NT2/D1 (cell line): ENCODE results near the gene SGPL1.

Source experiments
- DNase-seq: peaks from one replicate; pipeline ENCODE4 v3.0.0-alpha.2; 2011; ENCODE audit warnings: low read depth, low spot score
- H3K27me3 ChIP-seq: 2 replicates; pipeline ENCODE4 v1.6.0; 2011; ENCODE audit warnings: mild to moderate bottlenecking; ENCODE audit not compliant: insufficient read length, insufficient read depth
- H3K36me3 ChIP-seq: 2 replicates; pipeline ENCODE4 v1.6.1; 2011; ENCODE audit warnings: mild to moderate bottlenecking, low read length, mixed read lengths; ENCODE audit not compliant: insufficient read depth, insufficient read length
- H3K4me1 ChIP-seq: 2 replicates; pipeline ENCODE4 v1.5.1; 2011; ENCODE audit not compliant: insufficient read depth, insufficient read length
- H3K4me3 ChIP-seq: 2 replicates; pipeline ENCODE4 v1.5.1; 2011; ENCODE audit warnings: low read depth; ENCODE audit not compliant: insufficient read length
- H3K9ac ChIP-seq: 2 replicates; pipeline ENCODE4 v1.6.0; 2011; ENCODE audit warnings: low read depth; ENCODE audit not compliant: insufficient read length
- H3K9me3 ChIP-seq: 2 replicates; pipeline ENCODE4 v1.5.1; 2011; ENCODE audit warnings: mild to moderate bottlenecking, low read length; ENCODE audit not compliant: insufficient read depth
- SUZ12 ChIP-seq: IDR thresholded peaks from 2 replicates; pipeline ENCODE4 v1.6.1; 2011; ENCODE audit not compliant: insufficient read length, insufficient read depth; ENCODE audit errors: extremely low read depth
- YY1 ChIP-seq: IDR thresholded peaks from 2 replicates; pipeline ENCODE4 v1.6.1; 2011; ENCODE audit not compliant: insufficient read length, insufficient read depth
- ZNF274 ChIP-seq: IDR thresholded peaks from 2 replicates; pipeline ENCODE4 v1.6.1; 2011; ENCODE audit warnings: mild to moderate bottlenecking, low read depth, low read length

The SGPL1 gene

GRCh38 chr10:70778267-70778924, 37.4 kb upstream of the SGPL1 start:
- DNase-seq: no peak
- H3K9ac ChIP-seq: no peak overlapping the region
- TF ChIP-seq SUZ12: no peak
- TF ChIP-seq ZNF274: no peak
- TF ChIP-seq YY1: no peak

GRCh38 chr10:70779088-70779487, 36.7 kb upstream of the SGPL1 start:
- TF ChIP-seq SUZ12 (no peak), YY1 (no peak), ZNF274 (no peak)
- no peak overlapping the region for H3K9ac ChIP-seq
- H3K4me1 ChIP-seq: peaks cover 6% of the 10 kb centered on the region

More at GRCh38 chr10:70778267-70778924, 37.4 kb upstream of the SGPL1 start:
- Histone ChIP-seq H3K4me3 (no peak overlapping the region), H3K4me1 (peaks cover 8% of the 10 kb centered on the region), H3K36me3 (no peaks in the 10 kb centered on the region), H3K9me3 (no peaks in the 10 kb centered on the region), H3K27me3 (no peaks in the 10 kb centered on the region)

GRCh38 chr10:70779511-70780369, 36.0 kb upstream of the SGPL1 start:
- TF ChIP-seq YY1 (no peak), ZNF274 (no peak), SUZ12 (no peak)
- no peak for DNase-seq
- H3K27me3 ChIP-seq: no peaks in the 10 kb centered on the region
- H3K4me3 ChIP-seq: no peak overlapping the region
- H3K9ac ChIP-seq: no peak overlapping the region
- H3K9me3 ChIP-seq: no peaks in the 10 kb centered on the region
- H3K4me1 ChIP-seq: peaks cover 5% of the 10 kb centered on the region
- H3K36me3 ChIP-seq: no peaks in the 10 kb centered on the region

More at GRCh38 chr10:70779088-70779487, 36.7 kb upstream of the SGPL1 start:
- Histone ChIP-seq H3K4me3 (no peak overlapping the region), H3K27me3 (no peaks in the 10 kb centered on the region), H3K9me3 (no peaks in the 10 kb centered on the region), H3K36me3 (no peaks in the 10 kb centered on the region)
- DNase-seq: no peak

GRCh38 chr10:70780370-70780760, 35.4 kb upstream of the SGPL1 start:
- no peaks in the 10 kb centered on the region for H3K27me3 ChIP-seq
- no peak overlapping the region for H3K9ac ChIP-seq
- H3K4me3 ChIP-seq: no peak overlapping the region
- peaks cover 5% of the 10 kb centered on the region for H3K4me1 ChIP-seq
- H3K9me3 ChIP-seq: no peaks in the 10 kb centered on the region
- no peak for DNase-seq
- no peaks in the 10 kb centered on the region for H3K36me3 ChIP-seq
- TF ChIP-seq SUZ12 (no peak), YY1 (no peak), ZNF274 (no peak)

GRCh38 chr10:70780772-70781171, 35.0 kb upstream of the SGPL1 start:
- DNase-seq: no peak
- H3K36me3 ChIP-seq: no peaks in the 10 kb centered on the region
- H3K9ac ChIP-seq: no peak overlapping the region
- no peak overlapping the region for H3K4me3 ChIP-seq
- H3K4me1 ChIP-seq: peaks cover 5% of the 10 kb centered on the region
- H3K27me3 ChIP-seq: no peaks in the 10 kb centered on the region
- TF ChIP-seq YY1 (no peak), SUZ12 (no peak), ZNF274 (no peak)
- no peaks in the 10 kb centered on the region for H3K9me3 ChIP-seq

GRCh38 chr10:70781461-70782051, 34.2 kb upstream of the SGPL1 start:
- no peak for TF ChIP-seq ZNF274
- no peak for TF ChIP-seq SUZ12
- no peak for TF ChIP-seq YY1
- Histone ChIP-seq H3K9me3 (no peaks in the 10 kb centered on the region), H3K4me1 (peaks cover 5% of the 10 kb centered on the region), H3K27me3 (no peaks in the 10 kb centered on the region), H3K9ac (no peak overlapping the region), H3K36me3 (no peaks in the 10 kb centered on the region), H3K4me3 (no peak overlapping the region)
- DNase-seq: no peak

GRCh38 chr10:70782086-70782745, 33.5 kb upstream of the SGPL1 start:
- no peaks in the 10 kb centered on the region for H3K27me3 ChIP-seq
- H3K9ac ChIP-seq: no peak overlapping the region
- no peak for DNase-seq
- peaks cover 3% of the 10 kb centered on the region for H3K4me1 ChIP-seq
- H3K4me3 ChIP-seq: no peak overlapping the region
- no peaks in the 10 kb centered on the region for H3K9me3 ChIP-seq
- H3K36me3 ChIP-seq: no peaks in the 10 kb centered on the region
- no peak for TF ChIP-seq YY1
- no peak for TF ChIP-seq SUZ12
